ENCODE data around the gene ASTN2.

The ASTN2 gene

DNA sequence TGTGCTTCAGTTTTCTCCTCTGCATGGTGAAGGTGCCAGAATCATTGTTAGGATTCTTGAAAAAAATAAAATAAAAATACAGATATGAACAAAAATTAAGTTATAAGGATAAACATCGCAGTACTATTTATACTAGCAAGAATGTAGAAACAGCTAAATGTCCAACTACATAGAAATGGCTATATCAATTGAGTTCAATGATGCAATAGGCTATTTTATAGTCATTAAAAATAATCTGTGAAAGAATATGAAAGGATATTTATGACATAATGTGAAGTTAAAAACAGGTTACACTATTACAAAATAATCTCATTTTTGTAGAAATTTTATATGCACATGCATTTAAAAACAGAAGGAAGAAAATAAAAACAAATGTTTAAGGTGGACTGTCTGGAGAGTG is 926.5 kb downstream of the ASTN2 start:
- no peak overlapping the region for H3K4me3 Mint-ChIP-seq
- H3K4me1 Mint-ChIP-seq, result no peaks in the 10 kb centered on the region
- no peaks in the 10 kb centered on the region for H3K9me3 Mint-ChIP-seq
- no peak overlapping the region for H3K27ac Mint-ChIP-seq
- no peaks in the 10 kb centered on the region for H3K27me3 Mint-ChIP-seq
- peaks cover 2% of the 10 kb centered on the region for H3K36me3 Mint-ChIP-seq

DNA sequence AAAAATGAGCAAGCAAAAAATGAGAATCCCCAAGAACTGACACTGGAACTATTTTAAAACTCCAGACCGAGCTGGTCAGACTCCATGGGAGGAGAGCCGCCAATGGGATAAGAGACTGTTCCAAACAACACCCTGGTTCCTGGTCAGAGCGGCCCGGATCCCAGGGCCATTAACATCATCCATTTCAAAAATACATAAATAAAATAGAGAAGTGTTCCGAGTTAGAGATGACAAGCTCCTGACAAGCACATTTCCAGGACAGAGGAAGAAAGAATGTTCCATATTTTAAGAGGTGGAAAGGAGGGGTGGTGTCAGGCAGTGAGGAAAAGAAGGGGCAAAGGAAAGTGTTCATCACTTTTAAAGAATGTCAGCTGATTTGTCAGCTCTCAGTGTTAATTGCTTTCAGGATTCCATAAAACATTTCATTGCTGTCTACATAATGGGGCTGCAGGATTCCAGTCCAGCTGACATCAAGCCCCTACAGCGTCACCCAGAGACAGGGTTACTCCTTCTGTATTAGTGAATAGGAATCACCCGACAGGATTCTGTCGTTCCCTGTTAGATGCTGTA is 930.3 kb downstream of the ASTN2 start:
- no peak overlapping the region for H3K27ac Mint-ChIP-seq
- H3K4me1 Mint-ChIP-seq, result no peaks in the 10 kb centered on the region

DNA sequence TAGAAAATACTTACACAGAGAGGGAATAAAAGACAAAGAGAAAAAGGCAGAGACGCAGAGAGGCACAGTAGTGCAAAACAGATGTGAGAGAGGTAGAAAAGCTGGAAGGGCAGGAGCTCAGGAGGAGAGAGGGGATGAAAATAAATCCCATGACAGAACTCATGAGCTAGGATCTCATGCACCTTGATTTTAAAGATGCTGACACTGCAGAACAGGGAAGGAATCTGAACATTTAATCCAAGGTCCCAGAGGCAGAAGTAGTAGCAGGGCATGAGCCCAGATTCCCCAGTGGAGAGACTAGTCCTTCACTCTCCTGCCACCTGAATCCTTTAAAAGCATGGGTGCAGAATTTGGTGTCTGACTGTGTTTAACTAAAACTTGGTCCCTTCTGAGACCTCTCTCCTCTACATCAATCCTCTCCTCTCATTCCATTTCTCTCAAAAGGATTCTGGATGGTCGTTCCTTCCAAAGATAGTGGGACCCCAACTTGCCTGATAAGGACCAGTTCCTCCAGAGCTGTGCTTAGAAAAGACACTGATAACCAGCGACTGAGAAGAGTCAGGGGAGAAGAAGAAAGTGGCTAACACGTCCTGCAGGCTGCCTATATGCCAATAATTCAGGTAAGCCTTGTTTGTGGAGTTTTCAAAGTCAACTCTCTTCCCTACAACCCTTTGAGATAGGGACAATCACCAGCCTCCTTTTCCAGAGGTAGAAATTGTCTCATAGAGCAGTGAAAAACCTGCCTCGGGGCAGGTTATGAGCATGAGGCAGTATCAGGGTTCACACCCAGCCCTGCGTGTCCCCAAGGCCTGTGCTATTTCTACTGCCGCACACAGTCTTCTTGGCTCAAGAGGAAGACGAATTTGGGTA is 931.0 kb downstream of the ASTN2 start:
- H3K4me1 Mint-ChIP-seq, result no peaks in the 10 kb centered on the region
- no peak overlapping the region for H3K4me3 Mint-ChIP-seq

More for the DNA sequence above, 930.3 kb downstream of the ASTN2 start:
- Mint-ChIP-seq H3K9me3 (no peaks in the 10 kb centered on the region), H3K27me3 (no peaks in the 10 kb centered on the region), H3K36me3 (peaks cover 3% of the 10 kb centered on the region), H3K4me3 (no peak overlapping the region)

DNA sequence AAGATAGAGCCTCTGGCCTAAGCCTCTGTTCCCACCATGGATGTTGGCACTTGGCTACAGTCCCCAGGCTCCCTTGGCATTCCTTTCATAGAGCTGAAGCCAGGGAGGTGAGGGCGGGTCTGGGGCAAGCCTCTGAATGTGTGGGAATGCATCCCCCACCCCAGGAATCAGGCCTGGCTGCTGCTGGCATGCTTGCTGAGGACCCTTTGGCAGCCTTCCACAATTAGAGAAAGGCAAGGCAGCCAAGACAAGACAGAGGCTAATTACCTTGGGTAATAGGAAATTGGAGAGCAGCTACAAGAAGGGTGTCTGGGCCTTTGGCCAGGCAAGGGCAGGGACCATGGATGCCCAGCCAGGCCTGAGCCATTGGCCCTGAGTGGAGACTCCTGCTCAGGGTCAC is 932.1 kb downstream of the ASTN2 start:
- no peaks in the 10 kb centered on the region for H3K4me1 Mint-ChIP-seq
- H3K27ac Mint-ChIP-seq, result no peak overlapping the region
- H3K36me3 Mint-ChIP-seq, result peaks cover 6% of the 10 kb centered on the region
- H3K9me3 Mint-ChIP-seq, result no peaks in the 10 kb centered on the region
- no peak overlapping the region for H3K4me3 Mint-ChIP-seq
- H3K27me3 Mint-ChIP-seq, result no peaks in the 10 kb centered on the region

More for the DNA sequence above, 931.0 kb downstream of the ASTN2 start:
- Mint-ChIP-seq H3K27ac (no peak overlapping the region), H3K27me3 (no peaks in the 10 kb centered on the region), H3K9me3 (no peaks in the 10 kb centered on the region), H3K36me3 (peaks cover 6% of the 10 kb centered on the region)

DNA sequence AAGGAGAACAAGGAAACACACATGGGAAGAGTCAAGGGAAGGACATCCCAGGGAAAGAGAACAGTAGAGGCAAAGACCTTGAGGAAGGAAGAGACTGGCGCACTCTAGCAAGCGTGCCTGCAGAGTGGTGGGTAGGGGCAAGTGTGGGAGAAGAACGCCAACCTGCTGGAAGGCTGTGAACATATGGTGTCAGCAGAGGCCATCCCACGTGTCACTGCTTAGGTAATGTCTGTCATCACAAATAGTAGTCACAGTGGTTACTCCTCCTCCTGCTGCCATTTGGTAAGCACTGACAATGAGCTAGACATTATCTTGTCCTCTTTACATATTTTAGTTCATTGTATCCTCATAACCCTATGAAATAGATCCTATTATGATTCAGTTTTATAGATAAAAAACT is 934.2 kb downstream of the ASTN2 start:
- Mint-ChIP-seq H3K4me1 (no peaks in the 10 kb centered on the region), H3K27ac (no peak overlapping the region), H3K27me3 (no peaks in the 10 kb centered on the region), H3K4me3 (no peak overlapping the region), H3K9me3 (no peaks in the 10 kb centered on the region), H3K36me3 (peaks cover 9% of the 10 kb centered on the region)

DNA sequence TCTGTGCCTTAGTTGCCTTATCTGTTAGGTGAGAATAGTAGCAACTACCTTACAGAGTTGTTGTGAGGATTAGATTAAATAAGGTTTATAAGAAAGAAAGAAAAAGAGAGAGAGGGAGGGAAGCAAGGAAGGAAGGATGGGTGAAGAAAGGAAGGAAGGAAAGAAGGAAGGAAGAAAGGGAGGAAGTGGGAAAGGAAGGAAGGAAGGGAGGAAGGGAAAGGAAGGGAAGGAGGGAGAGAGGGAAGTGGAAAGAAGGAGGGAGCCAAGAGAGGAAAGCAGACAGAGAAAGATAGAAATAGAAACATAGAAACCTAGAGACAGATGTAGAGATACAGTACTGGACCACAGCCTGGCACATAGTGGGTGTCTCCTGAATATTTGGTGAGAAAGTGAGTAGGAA is 934.9 kb downstream of the ASTN2 start:
- no peak overlapping the region for H3K27ac Mint-ChIP-seq
- H3K4me1 Mint-ChIP-seq, result no peaks in the 10 kb centered on the region
- no peak overlapping the region for H3K4me3 Mint-ChIP-seq
- no peaks in the 10 kb centered on the region for H3K27me3 Mint-ChIP-seq
- H3K9me3 Mint-ChIP-seq, result no peaks in the 10 kb centered on the region
- H3K36me3 Mint-ChIP-seq, result peaks cover 9% of the 10 kb centered on the region

DNA sequence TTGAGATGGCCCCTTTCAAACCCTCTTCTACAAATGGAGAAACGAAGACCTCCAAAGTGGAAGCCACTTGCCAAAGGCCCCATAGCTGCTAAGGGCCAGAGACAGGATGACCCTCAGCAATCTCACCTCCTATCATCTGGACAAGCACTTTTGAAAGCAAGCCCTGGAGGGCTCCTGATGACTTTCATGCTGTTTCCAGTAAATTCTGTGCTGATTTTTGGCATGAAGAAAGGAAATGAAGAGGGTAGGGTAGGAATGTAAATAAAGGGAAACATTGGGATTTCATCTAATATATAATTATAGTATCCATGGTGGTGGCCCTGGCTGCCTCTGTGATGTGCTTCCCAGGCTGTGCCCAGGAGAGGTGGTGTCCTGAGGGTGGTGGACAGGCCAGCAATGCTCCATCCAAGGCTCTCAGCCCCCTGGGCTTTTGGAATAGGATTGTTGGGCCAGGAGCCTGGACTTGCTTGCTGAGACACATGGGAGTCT is 935.8 kb downstream of the ASTN2 start:
- Mint-ChIP-seq H3K27ac (no peak overlapping the region), H3K9me3 (no peaks in the 10 kb centered on the region), H3K36me3 (peaks cover 8% of the 10 kb centered on the region), H3K27me3 (no peaks in the 10 kb centered on the region), H3K4me3 (no peak overlapping the region), H3K4me1 (no peaks in the 10 kb centered on the region)

DNA sequence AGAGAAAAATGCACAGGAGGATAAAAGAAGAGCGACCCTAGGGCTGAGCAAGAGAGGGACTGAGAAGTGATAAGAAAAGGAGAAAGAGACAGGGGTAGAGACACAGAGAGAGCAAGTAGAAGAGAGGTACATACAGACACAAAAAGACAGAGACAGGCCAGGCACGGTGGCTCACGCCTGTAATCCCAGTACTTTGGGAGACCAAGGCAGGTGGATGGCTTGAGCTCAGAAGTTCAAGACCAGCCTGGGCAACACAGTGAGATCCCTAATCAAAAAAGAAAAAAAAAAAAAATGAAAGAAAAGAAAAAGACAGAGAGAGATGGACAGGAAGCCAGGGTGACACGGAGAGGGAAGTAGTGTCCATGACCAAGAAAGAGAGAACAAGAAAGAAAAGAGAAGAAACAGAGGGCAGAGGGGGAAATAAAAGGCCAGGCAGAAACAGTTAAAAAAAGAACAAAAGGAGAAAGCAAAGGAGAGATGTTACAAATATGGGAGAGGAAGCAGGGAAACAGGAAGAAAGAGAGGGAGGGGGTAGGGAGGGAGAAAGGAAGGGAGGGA is 937.2 kb downstream of the ASTN2 start:
- Mint-ChIP-seq H3K27ac (no peak overlapping the region), H3K36me3 (peaks cover 8% of the 10 kb centered on the region), H3K4me1 (no peaks in the 10 kb centered on the region), H3K4me3 (no peak overlapping the region), H3K9me3 (peaks cover 4% of the 10 kb centered on the region), H3K27me3 (no peaks in the 10 kb centered on the region)

DNA sequence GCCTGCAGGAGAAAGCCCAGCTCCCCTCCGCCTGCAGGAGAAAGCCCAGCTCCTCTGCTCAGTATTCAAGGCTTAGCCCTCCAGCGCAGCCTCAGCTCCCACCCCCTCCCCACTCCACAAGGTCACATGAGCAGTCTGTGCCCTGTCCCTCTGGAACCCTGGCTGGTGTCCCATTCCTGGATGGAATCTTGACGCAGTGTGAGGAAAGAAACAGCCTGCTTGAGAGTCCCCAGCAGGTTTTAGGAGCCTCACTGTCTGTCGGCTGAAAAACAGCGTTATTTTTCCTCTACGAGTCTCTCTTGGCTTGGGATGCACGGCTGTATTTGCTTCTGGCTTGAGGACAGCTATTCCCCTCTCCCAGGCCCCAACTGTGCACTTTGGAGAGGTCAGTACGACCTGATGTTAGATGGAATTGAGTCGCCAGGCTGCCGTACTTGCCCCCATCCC is 937.9 kb downstream of the ASTN2 start:
- Mint-ChIP-seq H3K9me3 (peaks cover 4% of the 10 kb centered on the region), H3K27me3 (no peaks in the 10 kb centered on the region), H3K4me1 (no peaks in the 10 kb centered on the region), H3K36me3 (peaks cover 8% of the 10 kb centered on the region), H3K27ac (no peak overlapping the region), H3K4me3 (no peak overlapping the region)

DNA sequence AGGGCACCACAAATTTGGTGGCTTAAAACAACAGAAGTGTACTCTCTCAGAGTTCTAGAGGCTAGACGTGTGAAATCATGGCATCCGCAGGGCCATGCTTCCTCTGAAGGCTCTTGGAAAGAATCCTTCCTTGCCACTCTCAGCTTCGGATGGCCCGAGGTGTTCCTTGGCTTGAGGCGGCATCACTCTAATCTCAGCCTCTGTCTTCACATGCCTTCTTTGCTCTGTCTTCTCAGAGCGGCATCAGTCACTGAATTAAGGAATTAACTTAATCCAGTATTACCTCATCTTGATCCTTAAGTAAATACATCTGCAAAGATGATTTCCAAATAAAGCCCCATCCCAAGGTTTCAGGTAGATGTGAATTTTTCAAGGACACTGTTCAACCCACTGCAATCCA is 938.9 kb downstream of the ASTN2 start:
- Mint-ChIP-seq H3K27ac (no peak overlapping the region), H3K27me3 (no peaks in the 10 kb centered on the region), H3K36me3 (peaks cover 10% of the 10 kb centered on the region), H3K4me3 (no peak overlapping the region), H3K4me1 (no peaks in the 10 kb centered on the region), H3K9me3 (peaks cover 4% of the 10 kb centered on the region)

DNA sequence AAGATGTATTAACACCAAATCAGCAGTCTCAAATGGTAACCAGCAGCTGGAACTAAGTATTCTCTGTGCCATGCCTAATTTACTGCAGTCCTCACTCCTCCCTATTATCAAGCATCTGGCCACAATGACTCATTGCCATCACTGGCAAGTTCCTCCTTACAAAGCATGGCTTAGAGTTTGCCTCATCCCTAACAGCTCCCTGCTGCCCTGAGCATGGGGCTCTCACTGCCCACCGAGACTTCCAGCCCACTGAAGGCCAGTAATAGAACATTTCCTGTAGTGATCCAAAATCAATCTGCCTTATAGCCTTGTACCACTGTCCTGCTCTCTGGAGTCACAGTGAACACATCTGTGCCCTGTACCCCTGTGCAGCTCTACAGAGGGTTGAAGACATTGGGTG is 939.7 kb downstream of the ASTN2 start:
- H3K4me3 Mint-ChIP-seq, result no peak overlapping the region
- H3K9me3 Mint-ChIP-seq, result peaks cover 4% of the 10 kb centered on the region
- no peaks in the 10 kb centered on the region for H3K4me1 Mint-ChIP-seq
- no peaks in the 10 kb centered on the region for H3K27me3 Mint-ChIP-seq
- H3K27ac Mint-ChIP-seq, result no peak overlapping the region
- H3K36me3 Mint-ChIP-seq, result peaks cover 8% of the 10 kb centered on the region

DNA sequence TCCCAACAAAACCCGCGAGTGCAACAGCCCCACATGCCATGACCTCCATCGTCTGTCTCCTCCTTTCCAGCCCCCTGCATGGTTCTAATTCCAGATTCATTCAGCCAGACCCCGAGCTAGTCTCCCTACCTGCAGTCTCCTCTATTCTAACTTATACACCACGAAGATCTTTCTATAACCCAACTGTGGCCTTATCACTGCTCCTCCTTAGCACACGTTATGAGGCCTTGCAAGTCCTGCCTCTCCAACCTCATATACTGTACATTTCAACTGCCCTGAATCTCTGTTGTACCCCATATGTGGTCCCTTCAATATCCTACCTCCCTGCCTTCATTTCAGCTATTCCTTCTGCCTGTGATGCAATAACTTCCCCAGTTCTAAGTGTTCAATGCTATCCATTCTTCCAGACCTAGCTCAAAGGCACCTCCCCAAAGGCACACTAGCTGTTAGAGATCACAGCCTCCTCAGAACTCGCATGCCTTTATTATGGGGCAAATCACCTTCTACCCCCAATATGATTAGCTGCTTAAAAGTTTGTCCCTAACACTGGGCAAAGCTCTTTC is 942.8 kb downstream of the ASTN2 start:
- H3K36me3 Mint-ChIP-seq, result peaks cover 5% of the 10 kb centered on the region
- H3K9me3 Mint-ChIP-seq, result peaks cover 4% of the 10 kb centered on the region
- no peaks in the 10 kb centered on the region for H3K27me3 Mint-ChIP-seq
- no peak overlapping the region for H3K27ac Mint-ChIP-seq
- H3K4me3 Mint-ChIP-seq, result no peak overlapping the region
- no peaks in the 10 kb centered on the region for H3K4me1 Mint-ChIP-seq

DNA sequence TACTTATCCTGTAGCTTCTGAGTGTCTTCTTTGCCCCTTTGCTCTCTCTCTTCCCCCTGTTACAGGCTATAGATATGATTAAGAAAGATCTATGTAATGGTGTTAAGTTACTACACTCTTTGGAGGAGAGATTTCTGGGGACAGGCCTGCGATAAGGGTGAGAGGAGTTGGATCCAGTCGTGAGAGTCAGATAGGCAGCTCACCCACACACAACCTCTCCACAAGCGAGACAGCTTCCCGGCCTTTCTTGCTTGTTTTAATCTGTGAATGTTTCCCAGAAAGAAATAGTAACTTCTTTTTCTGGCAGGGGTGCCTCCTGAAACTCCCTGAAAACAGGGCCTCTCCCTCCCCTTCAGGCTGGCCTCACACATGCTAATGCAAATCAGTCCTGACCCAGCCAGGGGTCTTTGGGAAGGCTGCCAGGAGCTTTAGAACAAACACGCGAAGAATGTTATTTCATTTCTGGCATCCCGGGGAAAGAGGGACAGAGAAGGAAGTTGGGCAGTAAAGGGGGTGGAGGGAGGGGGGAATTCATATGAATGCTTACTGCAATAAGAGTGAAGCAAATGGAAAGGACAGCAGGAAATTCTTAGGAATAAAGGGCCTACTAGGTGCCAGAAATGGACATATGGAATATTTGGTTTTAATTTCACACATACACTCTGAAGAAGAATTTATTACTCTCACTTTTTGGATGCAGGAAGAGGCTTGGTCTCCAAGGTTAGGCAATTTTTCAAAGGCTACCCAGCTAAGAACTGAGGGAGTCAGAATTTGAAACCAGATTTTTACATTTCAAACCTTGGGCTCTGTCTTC is 943.6 kb downstream of the ASTN2 start:
- peaks cover 4% of the 10 kb centered on the region for H3K9me3 Mint-ChIP-seq
- no peak overlapping the region for H3K4me3 Mint-ChIP-seq
- no peaks in the 10 kb centered on the region for H3K27me3 Mint-ChIP-seq
- H3K27ac Mint-ChIP-seq, result no peak overlapping the region
- peaks cover 7% of the 10 kb centered on the region for H3K36me3 Mint-ChIP-seq
- H3K4me1 Mint-ChIP-seq, result no peaks in the 10 kb centered on the region

DNA sequence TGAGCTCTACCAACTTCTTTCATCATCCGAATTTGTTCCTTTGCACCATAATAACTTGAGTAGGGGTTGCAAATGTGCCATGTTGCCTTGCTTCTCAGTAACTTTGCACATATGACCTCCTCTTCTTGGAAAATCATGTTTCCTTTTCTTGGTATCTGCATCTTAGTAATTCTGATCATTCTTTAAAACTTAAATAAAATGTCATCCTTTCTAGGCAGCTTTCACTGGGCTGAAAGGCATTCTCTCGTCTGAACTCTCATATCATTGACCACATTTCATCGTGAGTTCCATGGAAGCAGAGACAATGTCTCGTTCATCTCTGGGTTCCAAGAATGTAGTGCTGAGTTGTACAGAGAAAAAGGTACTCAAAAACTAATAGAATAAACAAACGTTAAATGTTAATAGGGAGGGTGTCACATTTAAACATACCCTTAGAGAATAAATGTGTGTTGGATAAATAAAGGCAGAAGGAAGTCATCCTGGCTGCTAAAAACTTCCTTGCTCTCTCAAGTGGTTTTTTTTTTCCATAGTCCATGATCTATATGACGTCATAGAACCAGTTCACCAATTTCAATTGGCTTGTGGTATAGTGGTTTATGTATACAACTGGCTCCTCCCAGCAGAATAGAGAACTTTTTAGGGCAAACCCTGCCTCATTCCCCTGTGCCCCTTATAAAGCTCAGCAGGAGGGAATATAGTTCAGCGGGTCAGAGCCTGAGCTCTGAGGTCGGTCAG is 945.9 kb downstream of the ASTN2 start:
- peaks cover 4% of the 10 kb centered on the region for H3K9me3 Mint-ChIP-seq

DNA sequence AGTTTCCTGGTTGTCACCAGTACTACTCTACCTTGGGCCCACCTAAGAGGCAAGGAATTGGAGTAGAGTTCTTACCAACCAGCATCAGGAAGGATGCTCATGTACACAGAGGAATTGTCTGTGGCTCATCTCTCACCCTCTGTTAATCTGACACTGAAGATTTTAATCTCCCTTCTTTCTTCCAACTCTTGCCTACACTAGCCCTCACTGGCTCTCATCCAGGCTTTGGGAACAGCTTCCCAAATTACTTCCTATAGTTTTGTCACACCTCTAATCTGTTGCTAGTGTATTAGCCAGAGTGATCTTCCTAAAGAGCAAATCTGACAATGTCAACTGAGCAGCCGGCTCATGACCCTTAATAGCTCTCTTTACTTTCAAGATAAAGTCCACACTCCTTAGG is 946.5 kb downstream of the ASTN2 start:
- peaks cover 7% of the 10 kb centered on the region for H3K36me3 Mint-ChIP-seq
- H3K9me3 Mint-ChIP-seq, result peaks cover 4% of the 10 kb centered on the region
- no peaks in the 10 kb centered on the region for H3K27me3 Mint-ChIP-seq
- H3K4me3 Mint-ChIP-seq, result no peak overlapping the region
- no peaks in the 10 kb centered on the region for H3K4me1 Mint-ChIP-seq
- H3K27ac Mint-ChIP-seq, result no peak overlapping the region

More for the DNA sequence above, 945.9 kb downstream of the ASTN2 start:
- H3K36me3 Mint-ChIP-seq, result peaks cover 7% of the 10 kb centered on the region
- no peak overlapping the region for H3K4me3 Mint-ChIP-seq
- no peak overlapping the region for H3K27ac Mint-ChIP-seq
- no peaks in the 10 kb centered on the region for H3K27me3 Mint-ChIP-seq
- no peaks in the 10 kb centered on the region for H3K4me1 Mint-ChIP-seq

Data from activated naive CD4-positive, alpha-beta T cell treated with anti-CD3 and anti-CD28 coated beads, Interleukin-2, amount 50 U/mL, for 24 hours (primary cell).